ENCODE data around the gene IMPDH1. TPM values are rescaled to one million over a fixed set of nuclear protein-coding genes. Genes with fewer than 3 reads are reported as not detected.

IMPDH1 gene
- total and polyA plus RNA-seq, 9 of the 15 experiments (the other 6 are each of a cell fraction or from before 2014, with no cell fraction given) = 0.80 to 118 (median 64.3) TPM

- no peak for TF ChIP-seq GTF2F1 (IDR thresholded peaks at IDR 0.05; ENCODE audit: low read depth, low read length)
- no peak for TF ChIP-seq VEZF1 (CRISPR knock-in tag; IDR thresholded peaks at IDR 0.05)
- TF ChIP-seq DLX4 (CRISPR knock-in tag; IDR thresholded peaks at IDR 0.05) = no peak
- no peak for TF ChIP-seq ZHX1 (conservative IDR thresholded peaks at IDR 0.05; ENCODE audit: low read length)
- TF ChIP-seq TARDBP (IDR thresholded peaks at IDR 0.05) = no peak
- no peak for TF ChIP-seq CEBPB (tag; IDR thresholded peaks at IDR 0.05)
- TF ChIP-seq NR4A1 (CRISPR knock-in tag; IDR thresholded peaks at IDR 0.05) = no peak
- TF ChIP-seq NR4A1 (tag; IDR thresholded peaks at IDR 0.05) = no peak
- no peak for TF ChIP-seq ILF3 (IDR thresholded peaks at IDR 0.05; ENCODE audit: borderline replicate concordance)
- TF ChIP-seq MLX (CRISPR knock-in tag; conservative IDR thresholded peaks at IDR 0.05) = no peak
- no peak for TF ChIP-seq ZNF165 (CRISPR knock-in tag; IDR thresholded peaks at IDR 0.05; ENCODE audit: borderline replicate concordance)
- TF ChIP-seq SMC3 (conservative IDR thresholded peaks at IDR 0.05; ENCODE audit: insufficient read depth, low read depth, low read length) = no peak
Observed at GRCh38 chr7:128357217-128357613, 52.6 kb downstream of the IMPDH1 start (continued).
